M059J (cell line): ENCODE data around the gene SORCS2. TPM values are rescaled to one million over a fixed set of nuclear protein-coding genes. Genes with fewer than 3 reads are reported as not detected.

ENCODE experiments used
- DNase-seq: peaks from one replicate; pipeline ENCODE4 v3.0.0-alpha.2; 2012; ENCODE audit warnings: low read depth
- total RNA-seq: library from RNA; depleted of rRNA; stranded (reverse); fragments of >200 nt; shearing (Covaris generic); gene quantifications from 2 replicates; pipeline ENCODE4 v1.2.3, GENCODE V29; 2014

SORCS2 gene
- total RNA-seq, 1 experiment from 2014 or later, result 0.02 TPM

DNA sequence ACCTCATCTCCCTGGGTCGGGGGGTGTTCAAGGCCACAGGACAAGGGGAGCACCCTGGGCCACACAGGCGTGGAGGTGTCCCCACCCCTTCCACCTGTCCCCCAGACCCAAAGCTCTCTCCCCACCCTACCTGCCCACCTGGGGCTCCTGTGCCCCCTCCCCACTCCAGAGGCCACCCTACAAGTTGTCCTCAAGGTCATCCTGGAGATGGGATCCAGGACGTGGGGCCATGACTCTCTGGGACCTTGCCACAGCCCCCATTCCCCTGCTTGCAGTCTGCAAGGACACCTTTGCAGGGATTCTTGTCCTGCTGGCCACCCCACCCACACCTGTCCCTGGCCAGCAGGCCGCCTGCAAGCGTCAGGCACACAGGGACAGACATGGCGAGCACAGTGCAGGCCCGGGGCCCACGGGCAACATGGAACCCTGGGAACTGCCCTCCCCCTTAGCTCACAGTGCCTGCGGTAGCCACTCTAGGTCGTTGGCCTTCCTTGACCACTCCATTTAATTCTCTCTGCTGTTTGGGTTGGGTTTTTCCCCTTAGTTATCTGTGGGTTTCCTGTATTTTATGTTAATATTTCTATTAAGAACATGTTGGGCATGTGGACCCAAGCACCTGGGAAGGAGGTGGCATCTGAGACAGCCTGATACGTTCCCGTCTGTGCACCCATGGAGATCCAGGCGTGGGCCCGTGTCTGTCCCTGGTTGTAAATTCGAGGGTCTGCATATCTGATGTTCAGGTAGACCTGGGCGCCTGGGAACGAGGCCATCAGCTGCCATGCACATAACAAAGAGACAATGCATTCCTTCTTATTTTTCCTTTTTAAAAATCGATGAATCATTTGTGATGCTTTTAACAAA, 549.8 kb downstream of the SORCS2 start:
- no peak for DNase-seq

DNA sequence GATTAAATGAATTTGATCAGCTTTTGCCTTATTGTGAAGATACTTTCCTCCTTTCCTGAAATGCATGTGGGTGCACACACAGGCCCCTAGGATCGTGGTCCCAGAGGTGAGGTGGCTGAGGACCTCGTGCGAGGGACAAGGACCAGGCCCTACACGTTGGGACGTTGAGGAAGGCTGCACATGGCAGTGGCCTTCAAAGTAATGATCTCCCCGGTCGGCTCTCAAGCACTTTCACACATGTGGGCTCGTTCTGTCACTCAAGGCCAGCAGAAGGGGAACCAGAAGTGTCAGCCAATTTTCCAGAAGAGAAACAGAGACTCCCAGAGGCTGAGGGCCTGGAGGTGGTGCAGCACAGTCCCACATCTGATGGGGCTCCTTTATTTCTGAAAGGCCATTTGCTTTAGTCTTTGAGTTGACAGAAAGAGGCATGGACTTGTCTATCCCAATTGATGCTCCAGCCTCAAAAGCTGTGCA, 550.5 kb downstream of the SORCS2 start:
- DNase-seq, result no peak

DNA sequence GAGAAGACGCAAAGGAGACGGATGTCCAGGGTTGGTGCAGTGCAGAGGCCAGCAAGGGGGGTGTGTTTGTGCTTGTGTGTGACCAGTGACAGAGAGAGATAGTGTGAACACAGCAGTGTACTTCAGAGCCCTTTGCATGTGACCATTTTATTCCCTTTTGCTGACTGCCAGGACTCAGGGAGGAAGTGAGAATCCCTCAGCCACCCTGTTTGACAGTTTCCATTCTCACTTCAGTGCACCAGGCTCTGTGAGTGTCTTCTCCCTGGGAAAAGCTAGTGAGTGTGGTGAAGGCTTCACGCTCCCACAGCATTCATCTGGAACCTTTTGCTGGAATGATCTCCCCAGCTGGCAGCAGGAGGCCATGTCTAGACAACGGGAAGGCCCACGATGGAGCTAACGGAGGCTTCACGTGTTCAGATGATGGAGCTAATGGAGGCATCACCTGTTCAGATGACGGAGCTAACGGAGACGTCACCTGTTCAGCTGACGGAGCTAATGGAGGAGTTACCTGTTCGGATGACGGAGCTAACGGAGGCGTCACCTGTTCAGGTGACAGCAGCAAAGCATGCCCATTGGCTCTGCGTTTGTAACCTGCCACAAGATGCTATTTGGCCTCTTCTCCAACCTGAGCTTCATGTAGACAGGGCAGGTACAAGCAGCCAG, 551.9 kb downstream of the SORCS2 start:
- DNase-seq, result no peak

DNA sequence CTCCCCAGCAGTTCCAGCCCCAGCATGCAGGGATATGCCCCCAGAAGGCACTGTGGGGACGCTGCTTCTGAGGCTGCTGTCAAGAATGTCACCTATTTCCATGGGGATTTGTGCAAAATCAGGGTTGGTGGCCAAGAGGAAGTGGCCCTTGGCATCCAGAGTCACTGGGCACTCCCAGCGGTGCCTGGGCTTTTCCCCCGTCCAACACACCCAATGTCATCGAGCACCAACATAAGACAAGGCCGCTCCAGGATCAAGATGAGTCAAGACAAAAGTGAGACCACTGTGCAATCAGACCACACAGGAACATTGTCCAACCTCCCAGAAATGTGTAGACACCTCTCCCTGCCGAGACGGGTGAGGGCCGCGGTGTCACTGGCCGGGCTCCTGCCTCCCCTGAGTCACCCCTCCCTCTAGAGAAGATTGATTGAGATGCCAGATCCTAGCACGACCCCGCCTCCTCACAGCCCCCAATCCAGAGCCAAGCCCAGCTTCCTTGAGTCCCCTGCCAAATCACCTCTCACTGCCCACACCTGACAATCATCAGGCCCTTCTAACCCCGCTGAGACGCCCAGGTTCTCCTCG, 553.1 kb downstream of the SORCS2 start:
- no peak for DNase-seq

DNA sequence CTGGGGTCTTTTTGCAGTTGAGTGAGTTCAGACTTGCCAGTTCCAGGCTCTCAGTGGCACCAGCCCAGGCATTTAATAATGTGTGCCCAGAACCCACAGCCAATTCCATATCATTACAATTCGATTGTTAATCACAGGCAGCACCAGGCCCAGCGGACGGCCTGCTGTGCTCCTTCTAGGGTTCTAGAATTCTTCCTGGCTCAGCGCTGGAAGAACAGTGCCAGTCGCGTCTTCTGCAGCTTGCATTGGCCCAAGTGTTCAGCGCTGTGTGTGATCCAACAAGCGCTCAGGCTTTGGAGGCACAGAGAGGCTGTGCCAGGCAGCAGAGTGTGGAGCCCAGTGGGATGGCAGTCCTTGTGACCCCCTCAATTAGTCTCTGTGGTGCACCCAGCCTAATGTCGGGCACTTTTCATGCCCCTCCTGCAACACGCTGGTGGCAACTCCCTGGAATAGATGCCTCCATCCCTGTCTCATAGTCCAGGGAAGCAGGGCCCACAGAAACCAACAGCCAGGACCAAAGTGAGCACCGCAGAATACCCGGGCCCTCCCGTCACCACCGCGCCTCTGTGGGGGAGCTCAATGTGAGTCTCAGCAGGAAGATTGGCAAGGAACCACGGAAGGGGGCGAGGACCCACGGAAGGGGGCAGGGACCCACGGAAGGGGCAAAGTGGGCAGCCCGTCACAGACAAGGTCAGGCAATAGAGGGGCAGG, 554.2 kb downstream of the SORCS2 start:
- no peak for DNase-seq

DNA sequence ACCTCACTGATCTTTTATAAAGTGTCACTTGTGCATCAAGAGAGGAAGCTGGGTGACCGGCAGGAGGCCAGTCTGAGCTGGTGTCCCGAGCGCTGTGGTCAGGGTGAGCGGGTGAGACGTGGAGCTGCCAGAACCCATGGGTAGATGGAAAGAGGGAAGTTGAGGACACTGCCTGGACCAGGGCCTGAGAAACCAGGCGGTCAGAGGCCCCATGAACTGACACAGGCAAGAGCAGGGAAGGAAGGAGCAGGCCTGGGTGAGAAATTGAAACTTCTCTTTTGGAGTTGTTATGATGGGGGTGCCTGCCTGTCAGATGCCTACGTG, 554.7 kb downstream of the SORCS2 start:
- no peak for DNase-seq

DNA sequence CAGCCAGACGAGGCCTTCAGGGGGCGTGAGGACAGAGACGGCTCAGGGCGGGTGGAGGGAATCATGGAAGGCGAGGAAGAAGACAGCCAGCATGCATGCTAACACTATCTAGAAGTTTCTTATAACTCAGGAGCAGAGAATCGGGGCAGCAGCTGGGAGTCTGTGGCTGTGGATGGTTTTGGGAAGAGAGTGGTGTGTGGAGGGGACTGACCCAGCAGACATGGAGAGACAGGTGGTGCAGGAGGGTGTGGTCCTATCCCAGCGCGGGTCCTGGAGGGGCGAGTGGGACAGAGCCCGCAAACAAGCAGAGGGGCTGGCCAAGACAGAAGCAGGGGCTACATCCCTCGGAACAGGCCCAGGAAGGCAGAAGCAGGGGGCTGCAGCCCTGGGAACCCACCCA, 555.2 kb downstream of the SORCS2 start:
- no peak for DNase-seq

DNA sequence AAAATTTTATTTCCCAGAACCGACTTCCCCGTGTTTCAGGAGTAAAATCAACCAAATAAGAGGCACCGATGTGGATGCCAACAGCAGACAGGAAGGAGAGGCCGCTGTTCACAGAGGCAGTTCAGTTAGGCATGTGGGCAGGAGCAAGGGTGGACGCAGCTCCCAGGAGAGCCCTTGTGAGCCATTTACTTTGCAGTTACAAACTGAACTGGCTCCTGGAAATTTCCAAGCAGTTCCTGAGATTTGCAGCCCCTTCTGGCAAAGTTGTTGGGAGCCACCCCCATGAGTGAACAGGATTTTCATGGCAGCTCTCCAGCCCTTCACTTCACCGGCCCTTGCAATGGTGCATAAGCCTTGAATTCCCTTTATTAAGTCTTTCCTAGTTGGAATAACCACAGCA, 558.2 kb downstream of the SORCS2 start:
- no peak for DNase-seq

DNA sequence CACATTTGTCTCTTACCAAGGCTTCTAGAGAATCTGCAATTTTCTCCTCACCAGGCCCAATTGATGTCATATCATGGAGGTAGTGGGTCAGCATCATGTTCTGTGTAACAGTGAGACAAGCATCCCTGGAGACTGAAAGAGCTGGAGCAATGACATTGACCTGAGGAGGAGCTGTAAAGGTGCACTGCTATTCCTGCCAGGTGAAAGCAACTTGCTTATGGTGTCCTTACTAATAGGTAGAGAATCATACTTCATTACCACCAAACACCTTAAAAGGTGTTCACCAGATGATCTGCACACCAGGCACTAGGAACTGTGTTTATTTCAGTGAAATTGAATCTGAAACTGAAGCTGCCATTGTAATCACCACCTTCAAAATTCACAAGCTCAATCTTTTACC, 558.6 kb downstream of the SORCS2 start:
- DNase-seq, result no peak

DNA sequence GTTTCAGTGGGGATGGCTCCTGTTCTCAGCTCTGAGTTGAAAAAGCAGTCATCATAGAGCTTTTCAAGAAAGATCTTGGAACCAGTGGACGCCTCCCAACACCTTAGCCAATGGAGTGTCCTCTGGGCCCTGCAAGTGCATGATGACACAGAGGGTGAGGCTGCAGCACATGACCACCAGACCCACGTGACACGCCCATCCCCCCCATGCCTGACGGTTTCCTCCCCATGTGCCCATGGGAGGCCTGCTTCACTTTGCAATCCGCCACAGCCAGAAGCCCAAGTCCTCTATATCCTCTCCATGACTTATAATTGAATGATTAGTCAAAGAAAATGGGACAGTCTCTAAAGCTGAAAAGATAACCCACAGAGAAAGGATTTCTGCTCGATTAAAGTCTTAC, 560.3 kb downstream of the SORCS2 start:
- no peak for DNase-seq

DNA sequence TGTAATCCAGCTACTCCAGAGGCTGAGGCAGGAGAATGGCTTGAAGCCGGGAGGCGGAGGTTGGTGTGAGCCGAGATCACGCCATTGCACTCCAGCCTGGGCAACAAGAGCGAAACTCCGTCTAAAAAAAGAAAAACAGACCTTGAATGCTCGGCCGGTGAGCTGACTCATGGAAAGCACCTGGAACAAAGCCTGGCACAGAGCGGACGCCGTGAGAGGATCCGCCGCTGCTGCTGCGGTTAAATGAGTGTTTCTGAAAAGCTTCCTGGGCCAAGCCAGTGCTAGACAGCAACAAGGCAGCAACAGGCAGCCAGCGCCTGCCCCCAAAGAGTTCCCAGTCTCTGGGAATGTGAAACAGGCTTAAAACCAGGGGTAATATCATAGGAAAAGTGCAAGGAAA, 560.9 kb downstream of the SORCS2 start:
- no peak for DNase-seq

DNA sequence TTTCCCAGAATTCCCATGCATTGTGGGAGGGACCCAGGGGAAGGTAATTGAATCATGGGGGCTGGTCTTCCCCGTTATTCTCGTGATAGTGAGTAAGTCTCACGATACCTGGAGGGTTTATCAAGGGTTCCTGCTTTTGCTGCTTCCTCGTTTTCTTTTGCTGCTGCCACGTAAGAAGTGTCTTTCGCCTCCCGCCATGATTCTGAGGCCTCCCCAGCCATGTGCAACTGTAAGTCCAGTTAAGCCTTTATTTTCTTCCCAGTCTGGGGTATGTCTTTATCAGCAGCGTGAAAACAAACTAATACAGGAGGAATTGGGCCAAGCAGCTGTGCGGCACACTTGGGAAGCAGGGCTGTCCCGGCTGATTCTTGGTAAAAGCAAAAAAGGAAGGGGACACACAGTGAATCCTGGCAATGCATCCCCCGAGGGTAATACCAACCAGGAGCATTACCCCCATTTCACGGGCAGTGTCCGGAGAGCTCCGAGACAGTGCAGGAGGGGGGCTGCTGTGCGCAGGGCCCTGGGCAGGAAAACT, 561.7 kb downstream of the SORCS2 start:
- no peak for DNase-seq

DNA sequence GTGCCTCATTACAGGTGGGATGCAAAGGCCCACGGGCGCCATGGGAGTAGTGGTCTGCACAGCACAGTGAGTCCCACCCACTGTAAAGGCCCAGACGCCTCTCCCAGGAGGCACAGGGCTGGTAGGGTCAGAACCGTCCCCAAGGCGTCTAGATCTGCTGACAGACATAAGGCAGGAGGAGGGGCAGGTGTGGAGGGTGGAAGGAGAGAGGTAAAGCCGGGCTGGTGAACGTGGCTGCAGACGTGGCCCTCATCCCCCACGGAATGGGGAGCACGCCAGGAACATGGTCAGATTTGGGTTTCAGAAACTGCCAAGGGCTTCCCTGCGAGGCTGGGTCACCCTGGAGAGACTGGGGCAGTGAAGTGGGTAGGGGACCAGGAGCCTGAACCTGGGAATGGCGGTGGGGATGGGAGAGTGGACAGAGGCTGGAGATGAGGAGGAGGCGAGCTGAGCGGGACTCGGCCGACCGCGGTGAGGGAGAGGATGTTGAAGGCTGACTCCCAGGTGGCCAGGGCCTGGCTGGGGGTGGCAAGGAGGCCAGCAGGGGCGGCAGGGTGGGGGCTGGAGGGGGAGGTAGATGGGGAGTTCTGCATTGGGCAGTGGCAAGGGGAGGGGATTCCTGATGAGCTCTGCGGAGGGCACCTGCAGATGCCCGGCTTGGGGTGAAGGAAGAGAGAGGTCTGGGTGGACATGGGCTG, 562.4 kb downstream of the SORCS2 start:
- no peak for DNase-seq

DNA sequence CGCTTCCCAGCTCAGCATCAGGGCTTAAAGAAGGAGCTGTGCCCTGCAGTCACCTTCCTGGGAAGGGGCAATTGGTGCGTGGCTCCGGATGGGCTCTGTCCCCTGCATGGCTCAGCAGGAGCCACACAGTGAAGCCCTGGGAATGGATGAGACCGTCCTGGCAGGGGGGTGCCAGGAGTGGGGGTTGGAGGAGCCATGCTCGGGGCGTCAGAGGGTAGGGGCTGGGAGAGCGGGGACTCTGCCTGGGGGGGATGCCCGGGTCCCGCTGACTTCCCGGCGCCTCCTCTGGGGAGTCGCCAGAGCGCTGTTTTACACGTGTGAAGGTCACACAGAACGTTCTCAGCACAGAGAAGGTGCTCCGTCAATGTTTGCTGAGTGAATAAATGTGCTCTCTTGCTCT, 563.2 kb downstream of the SORCS2 start:
- no peak for DNase-seq

DNA sequence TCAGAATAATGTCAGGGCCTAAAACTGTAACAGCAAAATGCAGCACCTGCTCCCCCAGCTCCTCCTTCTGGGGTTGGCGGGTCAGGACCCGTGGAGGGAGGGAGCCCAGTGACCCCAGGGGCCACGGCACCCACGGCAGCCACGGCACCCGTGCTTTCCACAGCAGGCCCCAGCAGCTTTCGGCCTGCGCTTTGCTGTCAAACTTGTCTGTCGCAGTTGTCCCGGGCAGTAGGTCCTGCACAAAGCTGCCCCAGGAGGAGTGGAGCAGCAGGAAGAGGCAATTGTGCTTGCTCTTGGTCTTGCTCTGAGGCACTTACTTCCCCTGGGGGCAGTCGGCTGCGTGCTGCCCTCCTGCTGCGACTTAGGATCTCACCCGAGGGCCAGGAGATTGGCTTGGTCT, 563.7 kb downstream of the SORCS2 start:
- DNase-seq, result no peak

DNA sequence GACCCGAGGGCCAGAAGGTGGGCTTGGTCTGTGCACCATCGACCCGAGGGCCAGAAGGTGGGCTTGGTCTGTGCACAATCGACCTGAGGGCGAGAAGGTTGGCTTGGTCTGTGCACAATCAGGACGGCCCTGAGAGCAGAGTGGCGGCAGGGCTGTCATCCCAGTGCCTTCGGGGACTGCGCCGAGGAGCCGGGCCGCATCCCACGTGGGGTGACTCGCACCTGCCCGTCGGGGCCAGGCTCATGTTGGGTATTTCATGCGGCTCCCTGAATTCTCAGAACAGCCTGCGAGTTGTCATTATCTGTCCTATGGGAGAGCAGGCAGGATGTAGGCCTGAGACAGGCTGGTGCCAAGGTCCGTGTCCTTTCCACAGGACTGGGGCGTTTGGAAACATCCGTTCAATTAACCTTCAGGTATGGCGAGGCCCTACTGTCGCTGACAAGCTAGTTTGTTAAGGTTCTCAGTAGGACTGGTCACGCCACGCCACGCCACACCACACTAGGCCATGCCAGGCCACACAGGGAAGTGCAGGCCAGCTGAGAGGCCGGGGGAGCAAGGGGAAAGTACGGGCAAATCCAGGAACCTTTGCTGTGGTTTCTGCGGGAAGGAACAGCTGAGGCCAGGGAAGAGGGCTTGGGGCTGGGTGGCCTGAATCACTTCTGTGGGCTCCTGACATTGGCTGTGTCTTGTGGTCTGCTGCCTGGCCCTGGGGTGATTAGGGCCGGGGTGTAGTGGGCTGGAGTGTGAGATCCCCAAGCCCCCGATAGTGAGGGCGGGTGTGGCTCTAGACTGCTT, 564.4 kb downstream of the SORCS2 start:
- DNase-seq, result no peak

DNA sequence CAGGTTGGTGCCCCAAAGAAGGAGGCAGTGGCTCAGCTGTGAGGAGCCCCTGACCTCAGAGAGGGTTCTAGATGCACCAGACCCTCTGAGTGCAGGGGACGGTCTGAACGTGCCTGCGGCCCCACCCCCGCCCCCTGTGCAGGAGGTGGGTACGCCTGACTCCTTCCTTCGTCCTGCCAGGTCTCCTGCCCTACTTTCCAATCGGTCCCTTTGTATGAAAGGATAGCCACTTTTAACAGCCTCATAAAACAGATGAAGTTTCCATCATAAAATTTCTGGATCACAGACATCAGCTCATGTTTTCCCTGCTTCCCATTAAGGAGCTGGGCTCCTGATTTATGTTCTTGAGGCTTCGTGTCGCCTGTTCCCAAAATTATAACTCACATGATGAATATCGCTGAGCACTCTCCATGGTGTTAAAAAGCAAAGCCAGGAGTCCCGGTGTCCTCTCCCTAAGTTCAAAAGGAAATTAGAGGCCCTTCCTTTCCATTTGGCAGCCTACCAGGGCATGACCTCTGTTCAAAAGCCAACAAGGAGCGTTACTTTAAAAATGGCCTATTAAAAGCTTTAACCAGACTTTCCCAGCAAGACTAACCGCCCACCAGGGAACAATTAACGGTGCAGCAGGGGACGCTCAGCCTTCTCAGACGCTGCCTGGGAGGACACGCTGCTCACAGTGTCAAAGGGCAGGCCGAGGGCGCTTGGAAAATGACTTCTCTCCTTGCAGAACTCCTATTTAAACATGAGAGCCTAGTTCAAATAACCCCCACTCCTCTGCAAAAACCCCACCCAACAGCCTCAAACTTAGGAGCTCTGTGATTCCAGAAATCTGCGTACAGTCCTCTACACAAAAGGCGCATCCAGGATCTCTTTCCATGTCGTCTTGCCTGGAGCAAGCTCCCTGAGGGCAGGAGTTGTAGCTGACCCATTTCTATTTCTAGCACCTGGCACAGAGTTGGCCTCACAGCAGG, 565.4 kb downstream of the SORCS2 start:
- DNase-seq, result no peak

DNA sequence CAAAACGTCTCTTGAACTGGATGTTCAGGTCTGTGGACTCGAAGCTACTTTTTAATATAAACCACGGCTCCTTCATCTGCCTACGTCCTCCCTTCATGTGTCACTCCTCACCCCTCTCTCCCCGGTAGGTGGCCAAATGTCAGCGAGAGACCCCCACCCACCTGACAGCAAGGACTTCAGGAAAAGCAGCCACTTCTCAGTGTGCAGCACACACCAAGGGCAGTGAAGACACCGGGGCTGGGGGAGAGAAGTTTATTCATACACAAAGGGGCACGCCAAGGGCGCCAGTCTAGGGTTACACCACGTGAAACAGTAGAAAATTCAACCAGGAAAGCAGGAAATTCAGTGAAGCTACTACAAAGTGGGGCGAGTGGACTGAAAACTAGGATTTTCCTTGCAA, 566.1 kb downstream of the SORCS2 start:
- no peak for DNase-seq

DNA sequence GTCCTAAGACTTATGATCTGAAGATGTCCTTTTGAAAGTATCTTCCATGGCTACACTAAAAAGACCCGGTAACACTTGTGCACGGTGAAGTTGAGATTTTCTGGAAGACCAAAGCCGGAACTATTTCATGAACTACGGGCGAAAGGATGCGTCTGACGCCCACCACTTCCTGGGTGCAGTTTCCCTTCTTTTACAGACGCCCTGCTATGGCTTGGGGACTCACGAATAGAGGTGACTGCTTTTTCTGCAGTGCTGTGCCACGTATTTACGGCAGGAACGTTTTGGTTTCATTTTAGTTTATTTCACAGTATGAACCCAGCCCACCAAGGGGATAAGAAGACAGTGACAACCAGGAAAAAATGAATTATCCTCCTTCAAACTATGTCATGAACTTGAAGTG, 566.9 kb downstream of the SORCS2 start:
- no peak for DNase-seq

DNA sequence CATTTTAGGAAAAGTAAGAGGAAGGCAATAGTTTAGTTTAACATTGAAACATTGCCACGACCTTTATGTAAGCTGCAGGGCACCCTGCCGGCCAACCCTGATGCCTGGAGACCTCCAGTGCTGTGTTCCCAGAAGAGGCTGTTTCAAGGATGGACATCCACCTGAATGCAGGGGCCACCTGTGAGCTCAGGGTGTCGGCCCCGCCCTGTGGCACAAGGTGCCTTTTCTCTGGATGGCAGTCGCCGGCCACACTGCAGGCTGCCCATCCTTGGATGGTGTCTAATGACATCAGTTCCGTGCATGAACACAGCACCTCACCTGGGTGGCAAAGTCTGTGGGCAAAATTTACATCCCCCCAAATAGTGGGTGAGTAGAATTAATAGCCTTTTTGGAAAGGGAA, 567.3 kb downstream of the SORCS2 start:
- DNase-seq, result no peak
